ENCODE measurements around the gene CLCN3. TPM values are rescaled to one million over a fixed set of nuclear protein-coding genes. Genes with fewer than 3 reads are reported as not detected.

Gene CLCN3
- total RNA-seq, 1 experiment from 2014 or later: 16.9 TPM

DNA sequence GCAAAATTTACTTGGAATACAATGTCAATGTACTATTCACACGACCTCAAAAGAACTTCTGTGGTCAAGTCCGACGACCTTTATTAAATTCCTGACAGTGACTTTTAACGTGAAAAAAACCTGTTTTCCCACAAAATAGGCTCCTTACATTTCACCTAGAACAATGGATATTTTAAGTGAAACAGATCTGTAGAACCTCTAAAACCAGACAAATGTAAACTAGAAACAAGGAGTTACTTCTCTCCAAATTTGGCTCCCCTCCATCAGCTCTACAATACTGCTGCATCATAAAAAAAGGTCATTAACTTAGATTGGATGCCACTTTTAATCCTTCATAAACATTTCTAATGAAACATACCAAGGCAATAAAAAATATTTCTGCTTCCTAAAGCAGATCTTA is 9.2 kb upstream of the CLCN3 start:
- Histone ChIP-seq H3K79me2 (ENCODE audit: low read length) (peaks cover 34% of the 10 kb centered on the region), H3K9me2 (replicated peaks; ENCODE audit: low read length) (no peaks in the 10 kb centered on the region), H3K27ac (ENCODE audit: low read length) (no peak overlapping the region), H3K4me3 (ENCODE audit: low read length) (peak overlapping the region; percentile 100), H3F3A (ENCODE audit: low read length, unreplicated experiment) (no peaks in the 10 kb centered on the region), H3K9me3 (ENCODE audit: low read length) (no peaks in the 10 kb centered on the region), H2AFZ (ENCODE audit: low read length) (peak overlapping the region; percentile 91; the same call in 1 of the 2 replicates), H3K27me3 (ENCODE audit: low read length) (no peaks in the 10 kb centered on the region), H3K4me2 (ENCODE audit: low read length) (peak overlapping the region; percentile 95), H3K4me1 (ENCODE audit: insufficient read depth, low read length) (peaks cover 12% of the 10 kb centered on the region), H3K36me3 (ENCODE audit: low read depth, low read length) (no peaks in the 10 kb centered on the region), H3K9ac (ENCODE audit: low read length) (peak overlapping the region; percentile 91), H4K20me1 (ENCODE audit: low read length) (no peaks in the 10 kb centered on the region)
- no peak for DNase-seq
- ATAC-seq: no peak
- POLR2A ChIA-PET (ENCODE audit: unreplicated experiment): no interaction called here
- no TSS peak for BruUV-seq (replicated peaks)
- CTCF ChIA-PET: no interaction called here
- TF ChIP-seq, protein P1, sequence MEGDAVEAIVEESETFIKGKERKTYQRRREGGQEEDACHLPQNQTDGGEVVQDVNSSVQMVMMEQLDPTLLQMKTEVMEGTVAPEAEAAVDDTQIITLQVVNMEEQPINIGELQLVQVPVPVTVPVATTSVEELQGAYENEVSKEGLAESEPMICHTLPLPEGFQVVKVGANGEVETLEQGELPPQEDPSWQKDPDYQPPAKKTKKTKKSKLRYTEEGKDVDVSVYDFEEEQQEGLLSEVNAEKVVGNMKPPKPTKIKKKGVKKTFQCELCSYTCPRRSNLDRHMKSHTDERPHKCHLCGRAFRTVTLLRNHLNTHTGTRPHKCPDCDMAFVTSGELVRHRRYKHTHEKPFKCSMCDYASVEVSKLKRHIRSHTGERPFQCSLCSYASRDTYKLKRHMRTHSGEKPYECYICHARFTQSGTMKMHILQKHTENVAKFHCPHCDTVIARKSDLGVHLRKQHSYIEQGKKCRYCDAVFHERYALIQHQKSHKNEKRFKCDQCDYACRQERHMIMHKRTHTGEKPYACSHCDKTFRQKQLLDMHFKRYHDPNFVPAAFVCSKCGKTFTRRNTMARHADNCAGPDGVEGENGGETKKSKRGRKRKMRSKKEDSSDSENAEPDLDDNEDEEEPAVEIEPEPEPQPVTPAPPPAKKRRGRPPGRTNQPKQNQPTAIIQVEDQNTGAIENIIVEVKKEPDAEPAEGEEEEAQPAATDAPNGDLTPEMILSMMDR (conservative IDR thresholded peaks at IDR 0.05; ENCODE audit: low read depth, low read length): no peak
- TF ChIP-seq EZH2 (IDR thresholded peaks at IDR 0.05; ENCODE audit: low read length, unreplicated experiment) (no peak), EZH2phosphoT487 (IDR thresholded peaks at IDR 0.05; ENCODE audit: borderline replicate concordance, low read length) (no peak)
- intact Hi-C loops (cut with micrococcal nuclease): loop anchor here (5.0 kb wide), 1 partner anchor 416 kb away; the partner anchor contains the start of gene MFAP3L

DNA sequence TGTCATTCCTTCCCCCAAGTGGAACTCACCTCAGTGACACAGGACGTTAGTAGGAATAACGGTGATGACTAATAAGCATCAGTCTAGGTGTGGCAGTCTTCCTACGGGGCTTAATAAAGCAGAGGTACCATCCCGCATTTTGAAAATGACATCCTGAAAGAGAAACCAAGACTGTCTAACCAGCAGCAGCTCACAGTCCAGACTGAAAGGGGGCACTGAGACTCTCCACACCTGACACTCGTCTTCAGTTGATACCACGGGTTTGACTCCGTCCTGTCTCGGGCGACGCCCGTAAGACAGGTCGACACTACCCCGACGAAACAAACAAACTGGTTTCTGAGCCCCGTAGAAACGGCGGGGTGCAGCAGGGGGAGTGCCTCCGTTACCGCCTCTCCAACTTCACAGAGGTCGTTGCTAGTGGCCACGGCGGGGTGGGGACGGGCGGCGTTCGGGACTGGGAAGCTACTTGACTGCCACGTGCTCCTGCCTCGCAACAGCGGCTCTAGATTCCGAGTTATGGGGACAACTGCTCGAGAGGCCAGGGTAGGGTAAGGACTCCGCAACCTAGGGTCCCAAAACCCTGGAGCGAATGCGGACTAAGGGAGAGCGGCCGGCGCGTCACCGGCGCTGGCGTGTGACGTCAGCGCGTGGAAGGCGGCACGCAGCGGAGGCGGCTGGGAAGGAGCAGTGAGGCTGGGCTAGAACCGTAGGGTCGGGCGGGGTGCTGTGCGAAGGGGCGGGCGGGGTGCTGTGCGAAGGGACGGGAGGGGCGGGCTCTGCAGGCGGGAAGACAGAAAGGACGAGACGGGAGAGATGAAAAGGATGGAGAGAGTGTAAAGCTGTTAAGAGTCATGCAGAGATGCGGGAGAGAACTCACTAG is 8.1 kb upstream of the CLCN3 start, which contains the start of gene NEK1:
Gene NEK1 (minus strand): TSS at position 593 of the 880 bp plus-strand sequence. CDS start 9,953 bp downstream, outside the sequence.
- H3K9me2 ChIP-seq (replicated peaks; ENCODE audit: low read length): no peaks in the 10 kb centered on the region
- TF ChIP-seq EZH2phosphoT487 (IDR thresholded peaks at IDR 0.05; ENCODE audit: borderline replicate concordance, low read length): no peak
- no peak for TF ChIP-seq EZH2 (IDR thresholded peaks at IDR 0.05; ENCODE audit: low read length, unreplicated experiment)
- TF ChIP-seq, protein P1 (conservative IDR thresholded peaks at IDR 0.05; ENCODE audit: low read depth, low read length): no peak
- no peaks in the 10 kb centered on the region for H3K27me3 ChIP-seq (ENCODE audit: low read length)
- H2AFZ ChIP-seq (ENCODE audit: low read length): peak within 1 kb of the TSS; percentile 96
- H4K20me1 ChIP-seq (ENCODE audit: low read length): no peaks in the 10 kb centered on the region
- H3F3A ChIP-seq (ENCODE audit: low read length, unreplicated experiment): no peaks in the 10 kb centered on the region
- ATAC-seq (peak; percentile 91), DNase-seq (peak; percentile 83)
- H3K4me3 ChIP-seq (ENCODE audit: low read length): peak within 1 kb of the TSS; percentile 100
- intact Hi-C loops (cut with micrococcal nuclease): loop anchor here (5.0 kb wide), 1 partner anchor 415 kb away; the partner anchor contains the start of gene MFAP3L
- BruUV-seq (replicated peaks): TSS peak; percentile 75
- H3K4me2 ChIP-seq (ENCODE audit: low read length): peak within 1 kb of the TSS; percentile 95
- ChIA-PET POLR2A (ENCODE audit: unreplicated experiment) (interaction anchor here (0.6 kb wide), 2 partner anchors 145 to 722 kb away, joined by 3 read pairs; no protein-coding TSS in a partner anchor), CTCF (interaction anchor here (0.5 to 1.1 kb wide), 3 partner anchors 8 to 260 kb away, joined by 3 read pairs; no protein-coding TSS in a partner anchor)
- H3K9ac ChIP-seq (ENCODE audit: low read length): peak within 1 kb of the TSS; percentile 91
- H3K9me3 ChIP-seq (ENCODE audit: low read length): no peaks in the 10 kb centered on the region
- H3K79me2 ChIP-seq (ENCODE audit: low read length): peaks cover 34% of the 10 kb centered on the region
- peak within 1 kb of the TSS; percentile 77 for H3K27ac ChIP-seq (ENCODE audit: low read length)
- no peaks in the 10 kb centered on the region for H3K36me3 ChIP-seq (ENCODE audit: low read depth, low read length)
- H3K4me1 ChIP-seq (ENCODE audit: insufficient read depth, low read length): peaks cover 12% of the 10 kb centered on the region
